SW 1271 (cell line): ENCODE data around the gene CDC45.
"Not testable (repeated sequence)": the region's sequence is repeated elsewhere in the genome, so short reads cannot be mapped to it uniquely, and the experiment has no call there.

Experiments used
- DNase-seq, 2 experiments: peaks; one replicate each; lab custom pipeline; 2025; lab: John Stamatoyannopoulos, UW

CDC45 gene

GRCh38 chr22:19479355-19480172, at the start of gene CDC45:
Gene CDC45 (plus strand): TSS chr22:19479920. CDS start chr22:19479969, 49 bp downstream.
- DNase-seq: peak; percentile 87 to 96

GRCh38 chr22:19429950-19430889, 49.5 kb upstream of the CDC45 start:
- DNase-seq: no peak

GRCh38 chr22:19430890-19431541, 48.7 kb upstream of the CDC45 start:
- DNase-seq: no peak

GRCh38 chr22:19431649-19432132, 48.0 kb upstream of the CDC45 start, which contains the start of gene HIRA:
Gene HIRA (minus strand): TSS chr22:19431733. CDS start chr22:19431476, 257 bp downstream.
- DNase-seq: peak; percentile 8 to 45

- DNase-seq: peak; percentile 75 to 82
These were observed 47.4 kb upstream of the CDC45 start, which contains the start of gene MRPL40 for GRCh38 chr22:19432133-19432851. Gene MRPL40 (plus strand): TSS chr22:19432545. CDS start chr22:19432555, 10 bp downstream.

GRCh38 chr22:19434401-19434800, 45.3 kb upstream of the CDC45 start:
- DNase-seq: no peak

GRCh38 chr22:19434829-19435580, 44.7 kb upstream of the CDC45 start:
- DNase-seq: no peak

GRCh38 chr22:19436444-19437161, 43.1 kb upstream of the CDC45 start:
- DNase-seq: not testable (repeated sequence)

- no peak for DNase-seq
These were observed 41.4 kb upstream of the CDC45 start for GRCh38 chr22:19438298-19438697.

GRCh38 chr22:19440411-19441195, 39.1 kb upstream of the CDC45 start:
- no peak for DNase-seq

- DNase-seq: no peak
These were observed 37.6 kb upstream of the CDC45 start for GRCh38 chr22:19442166-19442565.

- DNase-seq: no peak
These were observed 36.0 kb upstream of the CDC45 start for GRCh38 chr22:19443544-19444211.

- DNase-seq: not testable (repeated sequence)
These were observed 34.3 kb upstream of the CDC45 start for GRCh38 chr22:19445279-19445982.

GRCh38 chr22:19446603-19447329, 33.0 kb upstream of the CDC45 start:
- DNase-seq: peak in 1 of 2 experiments; percentile 21

GRCh38 chr22:19447330-19448075, 32.2 kb upstream of the CDC45 start, which contains the start of gene C22orf39:
Gene C22orf39 (minus strand): TSS chr22:19447711. CDS start chr22:19447688, 23 bp downstream.
- peak; percentile 66 to 91 for DNase-seq

GRCh38 chr22:19448076-19448607, 31.6 kb upstream of the CDC45 start:
- peak in 1 of 2 experiments; percentile 20 for DNase-seq
